Endothelial cell (in vitro differentiated cells): Measurements from ENCODE around the gene NHEJ1. TPM values are rescaled to one million over a fixed set of nuclear protein-coding genes. Genes with fewer than 3 reads are reported as not detected.

Source experiments
- DNase-seq: peaks from one replicate; pipeline ENCODE4 v3.0.0; 2021; ENCODE audit warnings: low spot score
- H3K27ac Mint-ChIP-seq: one replicate; pipeline ENCODE4 v1.8.0; 2021; ENCODE audit warnings: mixed read lengths, inconsistent platforms; ENCODE audit not compliant: unreplicated experiment
- H3K27me3 Mint-ChIP-seq: one replicate; pipeline ENCODE4 v1.8.0; 2021; ENCODE audit warnings: mild to moderate bottlenecking, moderate library complexity, mixed read lengths, inconsistent platforms; ENCODE audit not compliant: unreplicated experiment
- H3K36me3 Mint-ChIP-seq: one replicate; pipeline ENCODE4 v1.8.0; 2021; ENCODE audit warnings: mild to moderate bottlenecking, low read depth, mixed read lengths, inconsistent platforms; ENCODE audit not compliant: unreplicated experiment
- H3K4me1 Mint-ChIP-seq: one replicate; pipeline ENCODE4 v1.8.0; 2021; ENCODE audit warnings: mild to moderate bottlenecking, mixed read lengths, inconsistent platforms; ENCODE audit not compliant: unreplicated experiment
- H3K4me3 Mint-ChIP-seq: one replicate; pipeline ENCODE4 v1.8.0; 2021; ENCODE audit warnings: mild to moderate bottlenecking, mixed read lengths, inconsistent platforms; ENCODE audit not compliant: unreplicated experiment
- H3K9me3 Mint-ChIP-seq: one replicate; pipeline ENCODE4 v1.8.0; 2021; ENCODE audit warnings: mixed read lengths, inconsistent platforms; ENCODE audit not compliant: unreplicated experiment
- CTCF ChIP-seq: fragments of 200-600 bp; sonication (generic); IDR thresholded peaks from one replicate; pipeline ENCODE4 v1.5.0; 2021; ENCODE audit warnings: antibody characterized with exemption; ENCODE audit not compliant: unreplicated experiment
- total RNA-seq: library from RNA; stranded (reverse); fragmentation: NEBNext Ultra II Directional; extraction: Animal tissue kit (Norgen Biotek cat#: 25700); gene quantifications from one replicate; pipeline ENCODE4 v1.2.1, GENCODE V29; 2021; ENCODE audit not compliant: unreplicated experiment

Gene NHEJ1
- total RNA-seq, 1 donor from 2014 or later: 11.1 TPM

- no peak for TF ChIP-seq CTCF
- no peak overlapping the region for H3K4me3 Mint-ChIP-seq
- peak; percentile 24 for DNase-seq
These were observed 100.6 kb downstream of the NHEJ1 start for GRCh38 chr2:219059725-219060682.

GRCh38 chr2:219059375-219059724 is 101.3 kb downstream of the NHEJ1 start:
- Mint-ChIP-seq H3K27me3 (peaks cover 31% of the 10 kb centered on the region), H3K9me3 (no peaks in the 10 kb centered on the region), H3K27ac (no peak overlapping the region), H3K36me3 (peaks cover 3% of the 10 kb centered on the region), H3K4me1 (peaks cover 4% of the 10 kb centered on the region), H3K4me3 (no peak overlapping the region)
- TF ChIP-seq CTCF: no peak
- no peak for DNase-seq

More at GRCh38 chr2:219059725-219060682, 100.6 kb downstream of the NHEJ1 start:
- Mint-ChIP-seq H3K27ac (no peak overlapping the region), H3K36me3 (peaks cover 3% of the 10 kb centered on the region), H3K4me1 (peaks cover 4% of the 10 kb centered on the region), H3K9me3 (no peaks in the 10 kb centered on the region), H3K27me3 (peaks cover 31% of the 10 kb centered on the region)

- no peak overlapping the region for H3K4me3 Mint-ChIP-seq
- H3K9me3 Mint-ChIP-seq: no peaks in the 10 kb centered on the region
- peaks cover 4% of the 10 kb centered on the region for H3K4me1 Mint-ChIP-seq
- H3K27me3 Mint-ChIP-seq: peaks cover 31% of the 10 kb centered on the region
- no peak overlapping the region for H3K27ac Mint-ChIP-seq
- peak; percentile 11 for DNase-seq
- peaks cover 3% of the 10 kb centered on the region for H3K36me3 Mint-ChIP-seq
- TF ChIP-seq CTCF: no peak
These were observed 101.9 kb downstream of the NHEJ1 start for GRCh38 chr2:219058541-219059374.

GRCh38 chr2:219057709-219058540 is 102.7 kb downstream of the NHEJ1 start:
- no peaks in the 10 kb centered on the region for H3K9me3 Mint-ChIP-seq
- peak; percentile 75 for TF ChIP-seq CTCF
- no peak overlapping the region for H3K27ac Mint-ChIP-seq
- H3K36me3 Mint-ChIP-seq: peaks cover 3% of the 10 kb centered on the region
- H3K27me3 Mint-ChIP-seq: peaks cover 31% of the 10 kb centered on the region
- DNase-seq: peak; percentile 85
- no peak overlapping the region for H3K4me3 Mint-ChIP-seq
- H3K4me1 Mint-ChIP-seq: peaks cover 4% of the 10 kb centered on the region
